ENCODE results near the gene RAB3A.
"Not testable (repeated sequence)": the region's sequence is repeated elsewhere in the genome, so short reads cannot be mapped to it uniquely, and the experiment has no call there.

RAB3A gene

DNA sequence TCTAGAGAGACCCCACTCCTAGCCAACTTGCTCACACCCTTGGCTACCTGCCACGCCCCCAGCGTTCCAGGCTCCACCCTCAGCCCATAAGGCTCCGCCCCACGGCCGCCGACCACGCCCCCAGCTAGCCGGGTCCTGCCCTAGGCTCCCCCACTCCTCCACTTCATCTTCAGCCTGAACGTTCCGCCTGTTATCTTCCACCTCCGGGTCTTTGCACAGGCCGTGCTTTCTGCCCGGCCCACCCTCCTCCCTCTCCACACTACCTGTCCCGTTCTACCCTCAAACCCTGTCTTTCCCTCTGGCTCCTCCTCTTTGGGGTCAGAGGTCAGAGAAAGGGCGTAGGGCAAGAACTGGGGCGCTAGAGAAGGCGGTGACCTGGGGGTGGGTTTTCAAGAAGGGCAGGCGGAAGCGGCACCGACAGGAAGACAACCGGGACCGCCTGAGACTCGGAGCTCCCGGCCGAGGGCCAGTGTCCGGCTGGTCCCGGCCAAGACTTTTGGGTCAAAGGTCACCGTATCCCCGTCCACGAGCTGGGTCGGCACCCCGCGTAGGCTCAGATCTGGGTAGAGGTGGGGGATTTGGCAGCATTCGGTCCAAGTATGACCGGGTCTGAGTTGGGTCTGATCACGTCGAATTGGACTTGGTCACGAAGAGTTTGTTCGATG is 20.1 kb upstream of the RAB3A start:
- peak in 1 of 3 donors; percentile 17 for DNase-seq (ENCODE audit: low read depth in 3 of 3)

DNA sequence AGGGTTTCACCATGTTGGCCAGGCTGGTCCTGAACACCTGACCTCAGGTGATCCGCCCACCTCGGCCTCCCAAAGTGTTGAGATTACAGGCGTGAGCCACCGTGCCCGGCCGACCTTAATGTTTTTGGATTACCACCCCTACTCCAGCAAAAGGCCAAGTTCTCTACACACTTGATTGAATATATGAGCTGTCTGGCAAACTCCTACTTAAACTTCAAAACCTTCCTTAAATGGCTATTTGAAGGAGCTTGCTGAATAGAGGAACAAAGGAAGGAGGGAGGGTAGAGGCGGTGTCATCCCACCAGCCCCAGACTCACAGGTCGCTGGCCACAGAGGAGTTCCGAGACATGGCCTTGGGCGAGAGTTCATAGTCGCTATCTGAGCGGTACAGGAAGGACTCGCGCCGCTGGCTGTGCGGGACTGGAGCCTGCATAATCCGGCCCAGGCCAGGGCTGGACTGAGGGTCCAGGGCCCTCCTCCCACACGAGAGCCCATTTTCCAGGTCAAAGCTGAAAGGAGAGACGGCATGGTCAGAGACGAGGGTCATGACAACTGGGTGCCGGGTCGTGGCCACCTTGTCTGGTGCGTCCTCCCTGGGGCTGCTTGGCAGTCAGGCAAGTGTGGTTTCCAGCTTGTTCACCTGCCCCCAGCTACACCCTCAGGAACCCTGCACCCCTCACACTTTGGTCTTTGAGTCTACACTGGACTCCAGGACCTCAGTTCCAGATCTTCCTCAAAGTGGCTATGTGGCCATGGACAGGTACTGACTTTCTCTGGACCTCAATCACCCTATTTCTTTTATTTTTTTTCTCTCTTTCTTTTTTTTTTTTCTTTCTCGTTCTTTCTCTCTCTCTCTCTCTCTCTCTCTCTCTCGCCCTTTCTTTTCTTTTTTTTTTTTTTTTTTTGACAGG is 18.2 kb upstream of the RAB3A start:
- DNase-seq (ENCODE audit: low read depth in 3 of 3): no peak

DNA sequence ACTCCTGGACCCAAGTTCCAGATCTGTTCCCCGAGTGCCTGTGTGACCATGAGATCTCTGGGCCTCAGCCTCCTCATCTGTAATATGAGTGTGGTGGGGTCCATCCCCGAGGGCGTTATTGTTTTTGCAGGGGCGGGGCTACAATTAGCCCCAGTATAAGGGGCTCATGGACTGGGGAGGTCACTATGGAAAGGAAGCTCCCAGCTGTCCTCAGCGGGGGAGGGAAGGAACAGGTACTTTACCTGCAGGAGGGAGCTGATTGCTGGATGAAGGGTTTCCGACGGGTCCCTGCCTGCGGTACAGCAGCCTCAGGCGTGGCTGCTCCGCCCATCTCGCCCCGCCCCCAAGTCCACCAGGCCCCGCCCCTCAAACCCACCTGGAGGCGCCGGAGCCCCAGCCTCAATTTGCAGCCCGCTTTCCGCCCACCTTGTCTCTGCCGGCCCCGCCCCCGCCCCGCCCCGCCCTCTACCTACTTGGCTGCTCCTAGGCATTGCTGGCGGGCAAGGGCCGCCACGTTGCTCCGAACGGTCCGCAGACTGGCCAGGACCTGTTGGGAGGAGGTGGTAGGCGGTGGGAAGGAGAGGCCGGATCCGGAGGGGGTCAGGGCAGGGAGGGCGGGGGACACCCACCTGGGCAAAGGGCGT is 16.9 kb upstream of the RAB3A start:
- DNase-seq (ENCODE audit: low read depth in 3 of 3): no peak

DNA sequence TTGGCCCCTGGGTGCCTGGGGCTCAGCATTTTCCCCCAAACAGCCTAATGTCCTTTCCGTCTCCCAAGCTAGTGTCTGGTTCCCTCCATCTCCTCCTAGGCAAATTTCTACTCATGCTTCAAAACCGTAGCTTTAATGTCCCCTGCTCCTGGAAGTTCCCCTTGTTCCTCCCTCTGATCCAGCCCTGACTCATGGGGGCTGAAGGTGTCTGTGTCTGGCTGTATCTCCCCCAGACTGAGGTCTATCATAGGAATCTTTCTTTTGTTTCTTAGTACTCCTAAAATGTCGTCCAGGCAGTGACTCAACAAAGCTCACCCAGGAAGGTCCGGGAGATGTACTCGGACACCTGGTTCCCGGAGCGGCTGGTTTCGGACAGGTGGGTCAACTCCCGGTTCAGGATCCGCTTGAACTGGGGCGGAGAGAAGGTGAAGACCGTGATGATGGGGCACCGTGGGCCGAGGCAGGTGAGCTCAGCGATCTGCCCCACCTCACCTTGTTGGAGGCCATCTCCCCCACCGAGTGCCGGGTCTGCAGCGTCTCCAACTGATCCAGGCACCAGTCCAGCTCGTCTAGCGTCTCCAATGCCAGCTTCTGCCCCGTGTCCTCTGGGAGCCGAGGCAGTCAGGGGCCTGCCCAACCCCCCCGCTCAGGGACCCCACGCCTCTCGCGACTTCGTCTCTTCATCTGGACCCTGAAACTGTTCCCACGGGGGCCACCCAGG is 16.2 kb upstream of the RAB3A start:
- DNase-seq (ENCODE audit: low read depth in 3 of 3): no peak

DNA sequence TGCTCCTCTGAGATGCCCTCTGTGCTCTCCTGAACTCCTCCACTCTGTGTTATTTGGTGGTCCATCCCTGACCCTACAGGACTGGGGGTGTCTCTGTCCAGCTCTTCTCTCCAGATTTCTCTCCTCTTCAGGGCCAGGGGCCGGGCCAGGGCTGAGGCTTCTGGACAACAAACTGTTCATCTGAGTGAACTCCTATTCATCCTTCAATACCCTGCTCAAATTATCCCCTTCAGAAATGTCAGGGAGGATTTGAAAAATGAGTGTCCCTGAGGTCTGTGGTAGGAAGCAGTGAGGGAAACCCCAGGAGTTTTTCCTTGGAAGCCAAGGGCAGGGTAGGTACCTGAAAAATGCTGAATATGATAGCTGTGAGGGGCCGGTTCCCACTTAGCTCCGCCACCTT is 14.8 kb upstream of the RAB3A start:
- DNase-seq (ENCODE audit: low read depth in 3 of 3): no peak

DNA sequence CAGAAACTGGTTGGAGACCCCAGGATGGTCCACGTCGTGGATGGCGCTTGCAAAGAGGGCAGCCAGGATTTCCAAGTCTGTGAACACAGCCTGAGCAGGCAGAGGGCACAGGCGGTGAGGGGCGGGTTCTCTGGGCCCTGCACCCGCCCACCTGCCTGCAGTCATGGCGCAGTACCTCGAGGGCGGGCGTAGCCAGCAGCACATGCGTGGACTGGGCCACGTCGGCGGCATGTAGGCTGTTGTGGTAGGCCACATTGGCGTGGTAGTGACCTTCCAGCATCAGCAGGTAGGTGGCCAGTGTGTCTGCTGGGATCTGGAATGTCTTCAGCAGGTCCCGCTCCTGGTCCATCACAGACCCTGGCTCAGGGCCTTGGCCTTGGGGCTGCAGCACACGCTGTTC is 14.3 kb upstream of the RAB3A start:
- no peak for DNase-seq (ENCODE audit: low read depth in 3 of 3)

DNA sequence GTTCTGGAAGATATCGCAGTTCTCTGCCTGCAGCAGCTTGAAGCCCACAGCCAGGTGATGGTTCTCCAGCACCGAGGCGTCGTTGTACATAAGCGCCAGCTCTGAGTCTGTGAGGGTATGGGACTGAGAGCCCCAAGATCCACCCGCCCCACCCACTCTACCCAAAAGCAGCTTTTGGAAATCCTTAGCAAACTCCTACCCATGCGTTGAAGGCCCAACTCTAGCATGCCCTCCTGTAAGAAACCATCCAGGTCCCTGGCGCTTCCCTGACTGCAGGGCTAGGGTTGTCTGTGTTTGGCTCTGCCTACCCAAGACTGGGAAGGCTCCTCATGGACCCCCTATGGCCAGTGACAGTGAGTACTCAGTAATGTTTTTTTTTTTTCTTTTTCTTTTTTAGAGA is 12.9 kb upstream of the RAB3A start:
- no peak for DNase-seq (ENCODE audit: low read depth in 3 of 3)

GRCh38 chr19:18214779-18215433 is 11.1 kb upstream of the RAB3A start:
- no peak for DNase-seq (ENCODE audit: low read depth in 3 of 3)

DNA sequence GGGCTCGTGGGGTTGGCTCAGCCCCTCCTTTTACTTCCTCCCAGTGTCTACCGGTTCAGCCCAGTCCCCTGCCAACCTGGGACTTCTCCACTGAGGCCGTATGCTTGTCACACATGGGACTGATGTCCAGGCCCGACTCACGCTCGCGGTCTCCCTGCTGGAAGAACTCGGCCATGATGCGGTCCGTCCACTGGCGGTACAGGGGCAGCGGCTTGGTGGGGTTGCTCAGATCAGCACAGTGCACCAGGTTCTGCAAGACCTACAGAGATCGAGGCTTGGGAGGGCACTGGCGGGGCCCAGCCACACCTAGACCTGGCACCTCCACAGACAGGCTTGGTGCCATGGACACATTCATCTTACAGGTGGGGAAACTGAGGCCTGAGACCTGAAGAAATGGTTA is 7.8 kb upstream of the RAB3A start:
- no peak for DNase-seq (ENCODE audit: low read depth in 3 of 3)

DNA sequence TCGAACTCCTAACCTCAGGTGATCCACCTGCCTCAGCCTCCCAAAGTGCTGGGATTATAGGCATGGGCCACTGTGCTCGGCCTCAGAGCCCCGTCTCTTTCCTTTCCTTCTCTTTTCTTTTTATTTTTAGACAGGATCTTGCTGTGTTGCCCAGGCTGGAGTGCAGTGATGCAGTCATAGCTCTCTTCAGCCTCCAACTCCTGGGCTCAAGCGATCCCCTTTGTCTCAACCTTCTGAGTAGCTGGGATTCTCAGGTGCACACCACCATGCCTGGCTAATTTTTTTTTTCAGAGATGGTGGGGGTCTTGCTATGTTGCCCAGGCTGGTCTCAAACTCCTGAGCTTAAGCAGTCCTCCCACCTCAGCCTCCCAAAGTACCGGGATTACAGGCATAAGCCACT is 6.1 kb upstream of the RAB3A start:
- not testable (repeated sequence) for DNase-seq (ENCODE audit: low read depth in 3 of 3)

DNA sequence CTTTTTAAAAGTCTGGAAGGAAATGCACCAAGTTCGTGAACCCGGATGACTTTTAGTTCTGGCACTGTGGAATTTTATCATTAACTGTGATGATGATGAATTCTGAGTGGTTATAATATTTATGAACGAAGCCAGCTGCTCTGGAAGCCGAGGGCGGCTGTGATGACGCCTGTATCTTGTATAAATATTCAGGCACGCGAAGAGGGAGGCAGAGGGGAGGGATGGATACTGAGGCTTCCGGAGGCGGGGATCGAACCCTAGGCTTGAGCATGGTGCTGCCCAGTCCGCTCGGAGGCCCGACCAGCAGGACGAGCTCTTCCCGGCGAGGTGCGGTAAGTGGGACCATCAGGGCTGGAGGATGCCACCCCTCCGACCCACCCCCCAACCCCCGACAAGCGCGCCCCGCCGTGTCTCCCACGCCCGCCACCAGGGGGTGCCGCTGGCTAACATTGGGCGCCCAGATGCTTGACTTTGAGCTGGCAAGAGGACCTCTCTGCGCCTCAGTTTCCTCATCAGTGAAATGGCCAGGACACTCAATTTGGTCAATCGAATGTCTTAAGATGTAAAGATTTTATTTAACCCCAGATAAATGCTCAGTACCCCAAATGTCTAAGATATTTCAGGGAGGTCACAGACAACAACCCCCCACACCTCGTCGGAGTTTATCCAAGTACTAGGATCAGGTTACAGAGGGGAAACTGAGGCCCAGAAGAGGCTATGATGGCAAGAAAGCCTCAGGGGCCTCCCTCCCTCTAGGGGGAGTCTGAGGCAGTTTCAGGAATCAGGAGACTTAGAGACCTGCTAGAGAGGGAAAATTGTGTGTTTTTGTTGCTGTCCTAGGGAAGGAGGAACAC is 4.5 kb upstream of the RAB3A start:
- DNase-seq (ENCODE audit: low read depth in 3 of 3): peak in 1 of 3 donors; percentile 40

DNA sequence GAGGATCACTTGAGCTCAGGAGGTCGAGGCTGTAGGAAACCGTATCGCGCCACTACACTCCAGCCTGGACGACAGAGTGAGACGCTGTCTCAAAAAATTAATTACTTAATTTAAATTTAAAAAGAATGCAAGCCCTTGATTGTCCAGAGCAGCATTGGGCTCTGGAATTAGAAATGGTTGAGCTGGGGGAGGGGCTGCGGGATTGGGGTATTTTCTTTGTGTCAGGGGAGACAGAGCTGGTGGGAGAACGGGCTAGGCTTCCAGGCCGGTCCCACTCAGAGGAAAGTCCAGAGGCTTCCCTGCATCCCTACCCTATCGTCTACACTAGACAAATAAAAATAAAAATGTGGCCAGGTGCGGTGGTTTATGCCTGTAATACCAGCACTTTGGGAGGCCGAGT is 2.2 kb upstream of the RAB3A start:
- DNase-seq (ENCODE audit: low read depth in 3 of 3): no peak

DNA sequence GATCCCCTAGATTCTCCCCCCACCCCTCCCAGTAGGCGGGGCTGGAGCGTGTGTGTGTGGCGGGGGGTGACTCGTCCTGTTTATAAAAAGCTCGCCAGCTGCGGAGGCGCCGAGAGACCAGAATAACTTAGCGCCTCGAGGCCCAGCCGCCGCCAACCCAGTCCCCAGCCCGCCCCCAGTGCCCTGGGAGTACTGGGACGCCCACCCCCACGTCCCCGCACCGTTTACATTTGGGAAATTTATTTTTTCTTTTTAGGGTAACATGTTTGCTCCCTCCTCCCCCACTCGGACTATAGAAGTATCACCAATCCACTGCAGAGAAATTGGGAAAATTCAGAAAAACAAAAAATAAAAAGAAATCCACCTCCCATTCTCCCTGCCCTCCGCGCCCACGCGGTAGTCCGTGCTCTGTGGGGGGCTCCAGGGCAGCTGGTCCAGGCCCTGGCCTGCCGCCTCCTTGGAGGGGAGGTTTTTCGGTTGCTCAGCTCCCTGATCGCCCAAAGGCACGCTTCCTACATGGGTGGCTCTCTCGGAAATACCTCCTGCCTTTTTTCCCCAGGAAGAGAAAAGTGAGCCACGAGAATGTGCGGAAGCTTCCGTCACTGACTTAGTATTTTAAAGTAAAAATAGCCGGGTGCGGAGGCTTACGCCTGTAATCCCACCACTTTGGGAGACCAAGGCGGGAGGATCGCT is 1.5 kb upstream of the RAB3A start:
- peak in 1 of 3 donors; percentile 51 for DNase-seq (ENCODE audit: low read depth in 3 of 3)

DNA sequence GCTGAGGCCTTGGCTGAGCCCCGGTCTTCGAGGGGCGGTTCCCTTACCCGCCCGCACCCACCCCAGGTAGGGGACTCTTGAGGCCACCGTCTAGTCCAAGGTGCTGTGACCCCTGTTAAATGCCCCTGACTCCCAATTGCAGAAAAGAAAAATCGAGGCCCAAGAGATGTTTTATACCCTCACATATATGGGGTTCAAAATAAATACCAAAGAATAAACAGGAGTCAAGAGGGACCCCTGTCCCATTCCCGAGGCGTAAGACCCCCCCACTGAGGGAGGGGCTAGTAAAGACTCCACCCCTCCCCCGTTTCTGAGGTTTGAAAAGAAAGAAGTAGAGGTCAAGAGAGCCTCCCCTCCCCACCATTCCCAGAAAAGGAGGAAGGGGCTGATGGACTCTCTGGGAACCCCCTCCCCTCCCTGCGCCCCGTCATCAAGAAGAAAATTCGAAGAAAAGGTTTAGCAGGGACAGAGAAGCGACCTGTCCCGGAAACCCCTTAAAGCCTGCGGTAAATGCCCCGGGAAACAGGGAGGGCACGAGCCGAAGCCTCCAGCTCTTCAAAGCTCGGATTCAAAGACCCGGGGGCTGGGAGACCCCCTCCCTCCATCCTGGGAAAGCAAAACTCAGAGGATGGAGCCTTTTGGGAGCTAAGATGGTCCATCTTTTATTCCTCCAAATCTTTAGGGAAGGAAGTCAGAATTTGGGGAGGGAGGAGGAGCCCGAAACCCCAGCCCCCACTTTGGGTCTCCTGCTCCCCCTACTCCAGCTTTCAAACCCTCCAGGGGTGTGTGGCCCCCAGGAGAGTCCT is 755 bp upstream of the RAB3A start:
- peak in 1 of 3 donors; percentile 55 for DNase-seq (ENCODE audit: low read depth in 3 of 3)

DNA sequence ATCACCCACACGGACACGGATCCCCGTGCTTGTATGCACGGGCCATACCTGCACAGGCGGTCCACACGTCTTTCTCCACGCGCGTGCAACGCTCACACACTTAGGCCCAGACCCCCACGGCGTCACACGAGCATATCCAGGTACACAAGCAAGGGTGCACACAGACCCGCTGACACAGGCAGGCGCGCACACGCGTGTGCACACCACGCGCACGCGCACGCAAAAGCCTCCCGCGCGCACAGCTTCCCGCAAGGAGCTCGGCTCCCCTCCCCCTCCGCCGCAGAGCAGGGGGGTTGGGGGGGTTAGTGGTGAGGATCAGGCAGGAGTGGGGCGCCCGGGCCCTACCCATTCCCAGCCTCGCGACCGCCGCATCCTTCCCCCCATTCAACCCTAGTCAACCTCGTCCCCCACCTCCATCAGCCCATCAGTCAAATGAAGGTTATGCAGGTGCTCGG is 407 bp downstream of the RAB3A start:
- no peak for DNase-seq (ENCODE audit: low read depth in 3 of 3)

- no peak for DNase-seq (ENCODE audit: low read depth in 3 of 3)
These were observed 949 bp downstream of the RAB3A start for GRCh38 chr19:18202778-18203407.

GRCh38 chr19:18202397-18202777 is 1.5 kb downstream of the RAB3A start:
- DNase-seq (ENCODE audit: low read depth in 3 of 3): no peak

GRCh38 chr19:18198374-18198773 is 5.5 kb downstream of the RAB3A start:
- no peak for DNase-seq (ENCODE audit: low read depth in 3 of 3)

DNA sequence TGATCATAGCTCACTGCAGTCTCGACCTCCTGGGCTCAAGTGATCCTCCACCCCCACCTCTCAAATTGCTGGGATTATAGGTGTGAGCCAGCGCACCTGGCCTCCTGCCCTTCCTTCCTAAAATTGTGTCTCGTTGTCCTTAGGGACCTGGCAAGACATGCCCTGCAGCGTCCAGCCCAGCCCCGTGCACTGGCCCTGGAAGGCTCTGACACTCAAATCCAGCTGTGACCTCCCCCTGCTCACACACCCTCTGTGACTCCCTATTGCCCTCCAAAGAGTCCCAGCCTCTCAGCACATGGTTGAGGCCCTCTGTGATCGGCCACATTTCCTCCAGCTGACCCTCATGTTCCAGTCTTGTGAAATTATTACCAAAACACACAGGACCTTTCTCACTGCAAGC is 5.9 kb downstream of the RAB3A start:
- DNase-seq (ENCODE audit: low read depth in 3 of 3): no peak
